Measurements from ENCODE around the gene EPHB2. TPM values are rescaled to one million over a fixed set of nuclear protein-coding genes. Genes with fewer than 3 reads are reported as not detected.

EPHB2 gene
- total RNA-seq, 4 donors from 2014 or later: 7.5 to 27.3 (median 23.8) TPM

DNA sequence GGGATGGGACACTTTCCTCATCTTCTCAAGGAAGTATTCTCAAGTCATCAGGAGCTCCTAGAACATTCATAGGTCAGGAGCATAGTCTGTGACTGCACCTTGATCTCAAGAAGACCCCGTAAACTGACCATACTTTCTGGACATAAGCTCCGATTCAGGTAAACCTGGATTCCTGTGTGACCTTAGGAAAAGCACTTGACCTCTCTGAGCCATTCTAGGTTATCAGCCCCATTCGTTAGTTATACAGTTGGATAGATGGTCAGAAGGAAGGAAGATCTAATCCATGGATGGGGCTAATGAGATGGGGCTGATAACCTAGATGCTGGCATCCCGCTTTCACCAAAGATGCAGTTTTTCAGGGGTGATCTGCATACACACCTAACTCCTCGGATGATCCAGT, 114.3 kb downstream of the EPHB2 start:
- WGBS, 2 donors: 100% methylated on average over 4 to 5 of the region's 5 CpGs
- Histone ChIP-seq H3K9me3 (no peaks in the 10 kb centered on the region), H3K27me3 (no peaks in the 10 kb centered on the region), H3K27ac (peak overlapping the region; percentile 92 to 98 (median 95)), H3K4me1 (peaks cover 46 to 61% of the 10 kb centered on the region in 2 donors), H3K4me3 (replicated peaks in 1 of 3) (no peak overlapping the region), H3K36me3 (no peaks in the 10 kb centered on the region)
- no peak for DNase-seq
- TF ChIP-seq, protein P1, sequence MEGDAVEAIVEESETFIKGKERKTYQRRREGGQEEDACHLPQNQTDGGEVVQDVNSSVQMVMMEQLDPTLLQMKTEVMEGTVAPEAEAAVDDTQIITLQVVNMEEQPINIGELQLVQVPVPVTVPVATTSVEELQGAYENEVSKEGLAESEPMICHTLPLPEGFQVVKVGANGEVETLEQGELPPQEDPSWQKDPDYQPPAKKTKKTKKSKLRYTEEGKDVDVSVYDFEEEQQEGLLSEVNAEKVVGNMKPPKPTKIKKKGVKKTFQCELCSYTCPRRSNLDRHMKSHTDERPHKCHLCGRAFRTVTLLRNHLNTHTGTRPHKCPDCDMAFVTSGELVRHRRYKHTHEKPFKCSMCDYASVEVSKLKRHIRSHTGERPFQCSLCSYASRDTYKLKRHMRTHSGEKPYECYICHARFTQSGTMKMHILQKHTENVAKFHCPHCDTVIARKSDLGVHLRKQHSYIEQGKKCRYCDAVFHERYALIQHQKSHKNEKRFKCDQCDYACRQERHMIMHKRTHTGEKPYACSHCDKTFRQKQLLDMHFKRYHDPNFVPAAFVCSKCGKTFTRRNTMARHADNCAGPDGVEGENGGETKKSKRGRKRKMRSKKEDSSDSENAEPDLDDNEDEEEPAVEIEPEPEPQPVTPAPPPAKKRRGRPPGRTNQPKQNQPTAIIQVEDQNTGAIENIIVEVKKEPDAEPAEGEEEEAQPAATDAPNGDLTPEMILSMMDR (IDR thresholded peaks at IDR 0.05): no peak
- TF ChIP-seq POLR2A (IDR thresholded peaks at IDR 0.05): no peak
- intact Hi-C loops (cut with DNase I): no loop called here

DNA sequence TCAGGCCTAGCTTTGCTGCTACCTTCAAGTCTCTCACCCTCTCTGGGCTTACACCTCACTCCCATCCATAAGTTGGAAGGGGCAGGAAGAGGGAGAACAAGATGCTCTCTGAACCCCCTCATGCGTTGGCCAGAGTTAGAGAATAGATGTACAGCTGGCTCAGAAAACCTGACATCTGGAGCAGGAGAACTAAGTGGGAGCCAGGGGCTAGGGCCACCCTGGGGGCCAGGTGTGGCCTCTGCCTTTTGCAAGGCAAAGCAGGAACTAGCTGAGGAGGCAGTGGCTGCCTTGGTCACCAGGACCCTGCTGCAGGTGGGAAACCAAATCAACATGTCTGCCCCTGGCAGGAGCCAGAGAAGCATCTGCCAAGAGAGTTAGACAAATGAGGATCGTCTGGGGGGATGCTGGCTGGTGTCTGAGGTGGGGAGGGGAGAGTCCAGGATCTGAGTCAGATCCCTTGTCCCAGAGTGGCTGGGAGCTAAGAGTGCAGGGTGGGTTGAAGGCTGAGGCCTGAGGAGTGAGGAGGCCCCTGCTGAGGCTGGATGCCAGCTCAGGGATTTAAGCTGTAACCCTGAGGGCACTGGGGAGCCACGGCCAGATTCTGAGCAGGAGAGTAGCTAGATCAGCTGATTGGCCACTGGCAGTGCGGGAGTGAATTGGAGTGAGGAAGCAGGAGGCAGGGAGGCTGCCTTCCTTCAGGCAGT, 115.0 kb downstream of the EPHB2 start:
- Histone ChIP-seq H3K36me3 (no peaks in the 10 kb centered on the region), H3K4me3 (replicated peaks in 1 of 3) (no peak overlapping the region), H3K4me1 (peaks cover 49 to 66% of the 10 kb centered on the region in 2 donors), H3K9me3 (no peaks in the 10 kb centered on the region), H3K27ac (peak overlapping the region; percentile 92 to 98 (median 95)), H3K27me3 (no peaks in the 10 kb centered on the region)
- intact Hi-C loops (cut with DNase I): no loop called here
- TF ChIP-seq POLR2A (IDR thresholded peaks at IDR 0.05): no peak
- TF ChIP-seq, protein P1 (IDR thresholded peaks at IDR 0.05): no peak
- peak in 1 of 2 donors; percentile 26 for DNase-seq
- 61 to 79% methylated on average over 4 of the region's 4 CpGs for WGBS, 2 donors

DNA sequence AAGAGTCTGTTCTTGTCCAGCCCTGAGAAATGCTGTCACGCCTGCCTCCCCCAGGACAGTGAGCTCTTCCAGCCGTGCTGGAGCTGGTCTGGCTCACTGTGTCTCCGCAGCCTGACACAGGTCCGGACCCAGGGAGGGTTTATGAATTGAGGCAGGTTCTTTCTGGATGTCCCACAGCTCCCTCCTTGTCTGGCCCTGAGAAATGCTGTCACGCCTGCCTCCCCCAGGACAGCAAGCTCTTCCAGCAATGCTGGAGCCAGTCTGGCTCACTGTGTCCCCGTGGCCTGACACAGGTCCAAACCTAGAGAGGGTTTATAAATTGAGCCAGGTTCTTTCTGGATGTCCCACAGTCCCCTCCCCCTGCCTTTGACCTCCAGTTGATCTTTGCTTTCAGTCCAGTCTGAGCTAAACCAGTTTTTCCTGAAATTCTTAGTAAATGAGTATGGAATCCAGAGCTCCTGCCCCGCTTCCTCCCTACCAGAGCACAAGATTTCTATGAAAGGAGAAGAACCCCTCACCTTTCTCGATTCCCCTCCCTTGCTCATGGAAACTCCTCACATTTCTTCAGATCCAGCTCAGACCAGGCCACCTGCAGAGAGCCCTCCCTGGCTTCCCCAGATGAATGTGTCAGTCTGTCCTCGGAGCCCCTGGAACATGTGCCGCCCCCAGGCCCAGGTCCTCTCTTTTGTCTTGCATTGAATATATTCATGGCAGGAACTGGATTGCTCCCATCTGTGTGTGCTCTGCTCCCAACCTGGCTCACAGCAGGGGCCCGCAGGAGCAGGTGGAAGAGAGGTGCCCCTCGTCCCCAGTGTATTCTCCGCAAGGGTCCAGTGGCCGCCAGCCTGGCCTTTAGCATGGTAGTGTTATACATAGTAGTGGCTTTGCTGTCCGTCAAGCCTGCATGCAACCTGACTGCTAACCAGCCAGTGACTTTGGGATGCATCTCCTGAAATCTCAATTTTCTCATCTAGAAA, 116.3 kb downstream of the EPHB2 start:
- Histone ChIP-seq H3K27me3 (no peaks in the 10 kb centered on the region), H3K4me1 (peaks cover 47 to 61% of the 10 kb centered on the region in 2 donors), H3K9me3 (no peaks in the 10 kb centered on the region), H3K36me3 (no peaks in the 10 kb centered on the region), H3K4me3 (replicated peaks in 1 of 3) (no peak overlapping the region), H3K27ac (peak overlapping the region; percentile 92 to 98 (median 95))
- 41 to 46% methylated on average over 13 to 15 of the region's 15 CpGs for WGBS, 2 donors
- TF ChIP-seq POLR2A (IDR thresholded peaks at IDR 0.05): peak in 1 of 2 donors; percentile 51
- TF ChIP-seq, protein P1 (IDR thresholded peaks at IDR 0.05): peak in 1 of 6 experiments; percentile 10
- DNase-seq: peak; percentile 96 to 97
- intact Hi-C loops (cut with DNase I): no loop called here

DNA sequence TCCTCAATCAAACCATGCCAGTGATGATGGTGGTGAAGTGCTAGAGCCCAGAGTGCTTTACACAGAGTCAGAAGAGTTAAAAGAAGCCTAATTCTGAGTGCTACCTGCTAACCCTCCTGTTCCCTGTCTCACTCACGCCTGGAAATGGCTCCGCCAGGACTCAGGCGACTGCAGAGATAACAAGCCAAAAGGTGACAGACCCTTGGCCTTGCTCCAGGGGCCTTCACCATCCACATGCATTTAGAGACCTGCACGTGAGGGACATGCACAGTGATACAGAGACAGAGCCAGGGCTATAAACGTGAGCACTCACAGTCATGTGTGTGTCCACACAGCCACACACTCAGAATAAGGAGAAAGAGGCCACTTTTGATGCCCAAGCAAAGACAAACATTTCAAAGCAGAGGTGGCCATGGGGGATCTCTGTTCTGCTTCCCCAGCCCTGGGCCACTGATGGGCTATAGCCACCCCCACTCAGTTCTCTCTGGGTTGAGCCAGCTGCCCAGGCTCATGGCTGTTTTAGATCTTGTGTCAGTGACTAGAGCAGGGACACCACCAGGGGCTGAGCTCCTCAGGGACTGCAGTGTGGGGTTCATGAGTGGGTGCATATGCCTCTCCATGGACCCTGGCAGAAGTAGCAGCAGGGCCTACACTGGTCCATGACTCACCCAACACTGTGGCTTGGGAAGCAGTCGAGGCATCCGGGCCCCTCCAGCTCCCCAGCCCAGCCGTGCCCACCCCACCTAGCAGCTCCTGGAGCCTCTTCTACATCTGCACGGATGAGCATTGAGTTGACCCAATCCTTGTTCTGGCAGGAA, 117.2 kb downstream of the EPHB2 start:
- intact Hi-C loops (cut with DNase I): no loop called here
- H3K9me3 ChIP-seq: no peaks in the 10 kb centered on the region
- no peaks in the 10 kb centered on the region for H3K36me3 ChIP-seq
- H3K27ac ChIP-seq: peak overlapping the region; percentile 92 to 98 (median 95)
- no peak overlapping the region for H3K4me3 ChIP-seq (replicated peaks in 1 of 3)
- no peaks in the 10 kb centered on the region for H3K27me3 ChIP-seq
- peaks cover 47 to 61% of the 10 kb centered on the region in 2 donors for H3K4me1 ChIP-seq
- WGBS, 2 donors: 51 to 60% methylated on average over 9 of the region's 9 CpGs
- no peak for TF ChIP-seq POLR2A (IDR thresholded peaks at IDR 0.05)
- TF ChIP-seq, protein P1 (IDR thresholded peaks at IDR 0.05): no peak
- peak; percentile 53 to 64 for DNase-seq
